Right cardiac atrium (tissue), 5 donors: ENCODE results near the gene PLA2G2A. TPM values are rescaled to one million over a fixed set of nuclear protein-coding genes. Genes with fewer than 3 reads are reported as not detected.
"Not testable (repeated sequence)": the region's sequence is repeated elsewhere in the genome, so short reads cannot be mapped to it uniquely, and the experiment has no call there.

ENCODE experiments used
- ATAC-seq, 2 donors: fragments of 200-7000 bp; cut with Tn5 transposase; one replicate each; pipeline versions ENCODE4 v1.8.0 to v1.9.1; 2020; ENCODE audit warnings: moderate library complexity in 2 of 2, mild to moderate bottlenecking in 1 of 2
- DNase-seq, 3 donors: peaks; one replicate each; pipeline ENCODE4 v3.0.0-alpha.2; 2020
- H3K27ac ChIP-seq: one replicate; pipeline ENCODE4 v1.5.1; 2013; ENCODE audit warnings: mild to moderate bottlenecking, low read length, control low read depth, moderate library complexity
- H3K27me3 ChIP-seq: one replicate; pipeline ENCODE4 v1.6.1; 2013; ENCODE audit not compliant: control insufficient read depth, insufficient read depth
- H3K4me1 ChIP-seq: one replicate; pipeline ENCODE4 v1.6.1; 2013; ENCODE audit warnings: low read length; ENCODE audit not compliant: control insufficient read depth, insufficient read depth
- H3K4me3 ChIP-seq: one replicate; pipeline ENCODE4 v1.5.1; 2013; ENCODE audit warnings: low read length, control low read depth
- H3K9me3 ChIP-seq: one replicate; pipeline ENCODE4 v1.6.1; 2013; ENCODE audit warnings: low read length; ENCODE audit not compliant: control insufficient read depth
- WGBS: extraction: QIAGEN DNeasy Blood & Tissue Kit; methylation state at CpG from one replicate; pipeline ENCODE4 v1.1.7; 2013; 5-methylcytosine and 5-hydroxymethylcytosine counted together
- intact Hi-C, 4 donors: fragments of 100-400 bp; cut with DNase I; formaldehyde crosslinking; loops; one replicate each; pipeline versions ENCODE4 v1.11.0 to v1.14.0; 2022 to 2023
- long read RNA-seq, 4 donors: library from polyadenylated mRNA; unstranded; transcript quantifications; one replicate each; pipeline ENCODE4 v2.0.0, GENCODE V29; 2020 to 2021
- polyA plus RNA-seq: library from polyadenylated mRNA; stranded (reverse); fragments of 200-250 nt; gene quantifications from one replicate; pipeline ENCODE4 v1.2.3, GENCODE V29; 2013
- total RNA-seq, 4 donors: library from RNA; stranded (reverse); fragmentation: NEBNext Ultra II Directional; extraction: Animal tissue kit (Norgen Biotek cat#: 25700); gene quantifications; one replicate each; pipeline ENCODE4 v1.2.1, GENCODE V29; 2021
- donor health status: healthy with polysubstance abuse.
- donor health status: DM: no; HTN: yes; CAD: no.
- donor health status: DM: no; HTN: no; CAD: no.
- donor health status: DM: no; HTN: yes; CAD: no; lungs with severe emphysema.
- donor health status: DM: yes; HTN: yes; CAD: no.

Gene PLA2G2A, protein sequence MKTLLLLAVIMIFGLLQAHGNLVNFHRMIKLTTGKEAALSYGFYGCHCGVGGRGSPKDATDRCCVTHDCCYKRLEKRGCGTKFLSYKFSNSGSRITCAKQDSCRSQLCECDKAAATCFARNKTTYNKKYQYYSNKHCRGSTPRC
- total RNA-seq: 100 to 1,000 TPM; 134 to 996 (median 625) TPM
- polyA plus RNA-seq: 1,085 TPM
- long read RNA-seq, donor 1, transcript PLA2G2A-202 (5 exons, 974 nt): major isoform, 145 of 198 reads
- long read RNA-seq, donor 1, partial matches to known transcripts: 47 of 198 reads
- long read RNA-seq, donor 1, other reads (novel, unspliced or antisense): 4 of 198 reads
- long read RNA-seq, donor 2, transcript PLA2G2A-202 (5 exons, 974 nt): major isoform, 69 of 95 reads
- long read RNA-seq, donor 2, partial matches to known transcripts: 23 of 95 reads
- long read RNA-seq, donor 2, other reads (novel, unspliced or antisense): 1 of 95 reads
- long read RNA-seq, donor 3, transcript PLA2G2A-202 (5 exons, 974 nt): major isoform, 13 of 34 reads
- long read RNA-seq, donor 3, partial matches to known transcripts: 16 of 34 reads
- long read RNA-seq, donor 3, other reads (novel, unspliced or antisense): 4 of 34 reads
- long read RNA-seq, donor 4, transcript PLA2G2A-202 (5 exons, 974 nt): major isoform, 11 of 14 reads
- long read RNA-seq, donor 4, partial matches to known transcripts: 1 of 14 reads
- long read RNA-seq, donor 4, other reads (novel, unspliced or antisense): 2 of 14 reads

DNA sequence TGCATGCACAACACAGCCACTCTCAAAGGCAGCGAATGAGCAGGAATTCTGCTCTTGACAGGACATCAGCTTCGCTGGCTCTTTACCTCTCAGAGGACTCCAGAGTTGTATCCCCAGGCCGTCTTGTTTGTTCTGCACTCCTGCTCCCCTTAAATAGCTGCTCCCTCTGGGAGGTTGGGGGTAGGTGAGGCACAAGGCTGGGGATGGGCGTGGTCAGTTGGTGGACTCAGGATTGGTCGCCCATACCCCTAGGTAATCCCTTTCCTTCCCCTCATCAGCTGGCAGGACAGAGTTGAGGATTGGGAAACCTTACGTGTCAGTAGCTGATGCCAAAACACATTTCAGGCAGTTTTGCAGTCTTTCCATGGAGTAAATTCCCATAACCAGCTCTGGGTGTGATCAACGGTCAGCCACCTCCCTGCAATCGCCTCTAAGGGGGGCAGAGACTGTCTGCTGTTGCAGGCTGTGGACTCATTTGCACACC, at the start of gene PLA2G2A:
Gene PLA2G2A (minus strand): TSS at position 125 of the 484 bp plus-strand sequence. CDS start 845 bp downstream, outside the sequence.
- WGBS: 67% methylated on average over 8 of the region's 8 CpGs
- H3K4me1 ChIP-seq: peaks cover 6% of the 10 kb centered on the region
- no peaks in the 10 kb centered on the region for H3K9me3 ChIP-seq
- H3K27ac ChIP-seq: peak within 1 kb of the TSS; percentile 41
- DNase-seq: peak; percentile 60 to 85 (median 73)
- intact Hi-C loops: loop anchor here (5.0 to 10.0 kb wide), 3 partner anchors 95 to 175 kb away; partner anchors contain the start of gene PLA2G5 (in 1 of the 4)
- no peaks in the 10 kb centered on the region for H3K27me3 ChIP-seq
- H3K4me3 ChIP-seq: peak within 1 kb of the TSS; percentile 24
- peak; percentile 34 to 57 for ATAC-seq

DNA sequence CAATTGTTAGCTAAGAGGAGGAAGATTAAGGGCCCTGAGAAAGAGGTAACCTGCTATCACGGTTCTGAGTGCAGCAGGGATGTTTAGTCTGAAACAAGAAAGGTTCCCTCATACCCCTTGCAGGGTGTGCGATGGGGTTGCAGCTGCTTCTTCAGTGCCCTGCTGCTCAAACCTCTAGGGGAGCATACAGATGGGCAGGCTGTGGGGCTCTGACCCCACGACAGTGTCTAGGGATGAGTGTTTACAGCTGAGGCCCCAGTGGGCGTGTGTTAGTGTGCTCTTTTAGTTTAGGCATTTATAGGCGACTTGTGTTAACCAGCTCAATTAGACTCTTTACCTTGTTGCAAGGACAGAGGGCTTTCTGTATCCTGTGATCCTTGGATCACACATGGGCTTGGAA, 49.3 kb upstream of the PLA2G2A start:
- ATAC-seq (peak; percentile 35 to 37), DNase-seq (peak in 1 of 3 donors; percentile 66)
- 42% methylated on average over 5 of the region's 5 CpGs for WGBS
- peak overlapping the region; percentile 94 for H3K4me3 ChIP-seq
- peaks cover 5% of the 10 kb centered on the region for H3K4me1 ChIP-seq
- H3K9me3 ChIP-seq: no peaks in the 10 kb centered on the region
- H3K27ac ChIP-seq: peak overlapping the region; percentile 74
- intact Hi-C loops: no loop called here
- no peaks in the 10 kb centered on the region for H3K27me3 ChIP-seq

DNA sequence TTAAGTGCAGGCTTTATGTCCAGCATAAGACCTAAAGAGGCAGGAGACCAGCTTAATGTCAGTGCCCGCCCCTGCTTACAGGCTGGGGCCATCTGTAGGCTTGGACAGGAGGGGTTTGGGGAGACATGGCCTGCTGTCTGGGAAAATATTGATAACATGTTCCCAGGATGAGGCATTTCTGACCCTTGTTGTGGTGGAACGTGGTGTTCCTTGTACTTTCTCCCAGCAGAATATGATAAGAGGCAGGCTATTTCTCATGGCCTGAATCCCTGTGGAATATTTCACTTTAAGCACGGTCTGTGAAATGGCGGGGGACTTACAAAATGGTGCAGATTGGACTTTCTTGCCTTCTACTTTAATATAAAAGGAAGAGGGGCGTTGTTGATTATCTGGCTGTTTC, 48.7 kb upstream of the PLA2G2A start:
- H3K27ac ChIP-seq: peak overlapping the region; percentile 74
- ATAC-seq: peak; percentile 91
- H3K4me3 ChIP-seq: peak overlapping the region; percentile 94
- no peaks in the 10 kb centered on the region for H3K27me3 ChIP-seq
- peak; percentile 71 to 90 (median 77) for DNase-seq
- H3K9me3 ChIP-seq: no peaks in the 10 kb centered on the region
- WGBS: 40% methylated on average over 5 of the region's 5 CpGs
- intact Hi-C loops: no loop called here
- peaks cover 5% of the 10 kb centered on the region for H3K4me1 ChIP-seq

DNA sequence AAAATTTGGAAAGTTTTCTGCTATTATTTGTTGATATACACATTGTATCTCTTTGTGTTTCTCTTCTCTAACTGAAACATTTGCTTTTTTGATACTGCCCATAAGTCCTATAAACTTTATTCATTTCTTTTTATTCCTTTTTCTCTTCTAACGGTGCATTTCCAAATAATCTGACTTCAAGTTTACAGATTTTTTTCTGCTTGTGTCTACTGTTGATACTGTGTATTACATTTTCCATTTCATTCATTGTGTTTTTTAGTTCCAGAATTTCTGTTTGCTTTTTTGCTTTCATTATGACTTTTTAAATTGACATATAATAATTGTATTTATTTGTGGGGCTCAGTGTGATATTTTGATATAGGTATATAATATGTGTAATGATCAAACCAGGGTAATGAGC, 38.3 kb upstream of the PLA2G2A start:
- WGBS: 89% methylated on average over 1 of the region's 1 CpG
- no peak overlapping the region for H3K4me3 ChIP-seq
- no peaks in the 10 kb centered on the region for H3K4me1 ChIP-seq
- no peak overlapping the region for H3K27ac ChIP-seq
- intact Hi-C loops: no loop called here
- H3K9me3 ChIP-seq: no peaks in the 10 kb centered on the region
- no peak for ATAC-seq
- H3K27me3 ChIP-seq: no peaks in the 10 kb centered on the region
- DNase-seq: no peak

DNA sequence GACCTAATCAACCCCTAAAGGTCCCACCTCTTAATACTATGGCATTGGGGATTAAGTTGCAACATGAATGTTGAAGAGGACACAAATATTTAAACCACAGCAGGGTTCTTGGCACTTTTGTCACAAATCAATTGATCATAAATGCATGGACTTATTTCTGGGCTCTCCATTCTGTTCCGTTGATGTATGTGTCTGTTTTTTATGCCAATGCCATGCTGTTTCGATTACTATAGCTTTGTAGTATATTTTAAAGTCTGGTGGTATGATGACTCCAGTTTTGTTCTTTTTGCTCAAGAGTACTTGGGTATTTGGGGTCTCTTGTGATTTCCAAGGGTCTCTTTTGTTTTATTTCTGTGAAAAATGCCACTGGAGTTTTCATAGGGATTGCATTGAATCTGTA, 34.7 kb upstream of the PLA2G2A start:
- ATAC-seq: no peak
- intact Hi-C loops: no loop called here
- Histone ChIP-seq H3K9me3 (no peaks in the 10 kb centered on the region), H3K4me3 (no peak overlapping the region), H3K4me1 (no peaks in the 10 kb centered on the region), H3K27me3 (no peaks in the 10 kb centered on the region), H3K27ac (no peak overlapping the region)
- 91% methylated on average over 2 of the region's 2 CpGs for WGBS
- DNase-seq: no peak

DNA sequence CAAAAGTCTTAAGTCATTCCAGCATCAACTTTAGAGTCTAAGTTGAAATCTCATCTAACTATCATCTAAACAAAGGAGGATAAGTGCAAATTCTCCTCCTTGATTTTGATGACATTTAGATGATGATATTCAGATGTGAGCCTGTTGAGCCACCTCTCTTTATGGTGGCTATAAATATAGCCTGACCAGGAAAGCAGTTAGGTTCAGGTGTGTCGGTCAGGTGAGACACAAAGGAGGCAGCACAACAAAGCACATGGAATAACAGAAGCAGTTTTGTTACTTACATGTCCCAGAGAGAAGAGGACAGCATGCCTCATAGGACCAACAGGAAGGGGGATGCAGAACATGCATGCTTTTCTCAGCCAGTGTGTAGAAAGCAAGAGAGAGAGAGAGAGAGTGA, 30.6 kb upstream of the PLA2G2A start:
- WGBS: 85% methylated on average over 1 of the region's 1 CpG
- Histone ChIP-seq H3K4me3 (no peak overlapping the region), H3K27ac (no peak overlapping the region), H3K9me3 (no peaks in the 10 kb centered on the region), H3K27me3 (no peaks in the 10 kb centered on the region), H3K4me1 (no peaks in the 10 kb centered on the region)
- intact Hi-C loops: no loop called here
- DNase-seq (no peak), ATAC-seq (no peak)

DNA sequence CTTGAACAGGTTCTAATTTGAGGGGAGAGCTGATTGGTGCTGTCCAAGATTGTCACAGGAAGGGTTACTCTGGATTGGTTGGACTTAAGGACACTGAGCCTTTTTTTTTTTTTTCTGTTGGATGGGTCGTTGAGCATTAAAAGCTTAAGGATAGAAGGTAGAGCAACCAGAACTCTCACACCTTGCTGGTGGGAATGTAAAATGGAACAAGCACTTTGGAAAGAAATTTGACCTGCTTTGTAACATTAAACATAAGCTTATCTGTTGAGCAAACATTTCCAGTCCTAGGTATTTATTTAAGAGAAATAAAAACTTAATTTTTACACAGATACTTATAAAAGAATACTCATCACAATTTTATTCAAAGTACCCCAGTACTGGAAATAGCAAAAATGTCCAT, 29.8 kb upstream of the PLA2G2A start:
- DNase-seq (no peak), ATAC-seq (no peak)
- intact Hi-C loops: no loop called here
- H3K27ac ChIP-seq: peak overlapping the region; percentile 65
- WGBS: 63% methylated on average over 1 of the region's 1 CpG
- no peak overlapping the region for H3K4me3 ChIP-seq
- no peaks in the 10 kb centered on the region for H3K9me3 ChIP-seq
- H3K27me3 ChIP-seq: no peaks in the 10 kb centered on the region
- H3K4me1 ChIP-seq: no peaks in the 10 kb centered on the region

DNA sequence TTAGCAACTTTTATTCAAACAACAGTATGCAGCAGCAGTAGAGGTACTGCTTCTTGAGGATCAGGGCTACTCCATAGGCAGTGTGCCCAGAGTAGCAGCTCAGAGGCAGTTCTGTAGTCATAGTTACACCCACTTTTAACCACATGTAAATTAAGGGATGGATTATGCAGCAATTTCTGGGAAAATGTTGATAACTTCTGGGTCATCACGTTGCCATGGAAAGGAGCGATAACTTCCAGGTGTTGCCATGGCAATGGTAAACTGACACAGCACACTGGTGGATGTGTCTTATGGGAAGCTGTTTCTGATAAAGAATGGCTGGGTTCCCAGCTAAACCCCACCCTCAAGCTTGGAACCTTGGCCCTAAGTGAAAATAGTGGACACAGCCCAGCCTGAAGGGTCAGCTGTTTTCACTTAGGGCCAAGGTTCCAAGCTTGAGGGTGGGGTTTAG, 29.0 kb upstream of the PLA2G2A start:
- DNase-seq (peak; percentile 80 to 89 (median 82)), ATAC-seq (peak; percentile 99 to 100)
- no peaks in the 10 kb centered on the region for H3K4me1 ChIP-seq
- H3K27me3 ChIP-seq: no peaks in the 10 kb centered on the region
- H3K4me3 ChIP-seq: no peak overlapping the region
- peak overlapping the region; percentile 49 for H3K27ac ChIP-seq
- 35% methylated on average over 2 of the region's 2 CpGs for WGBS
- intact Hi-C loops: no loop called here
- H3K9me3 ChIP-seq: no peaks in the 10 kb centered on the region

DNA sequence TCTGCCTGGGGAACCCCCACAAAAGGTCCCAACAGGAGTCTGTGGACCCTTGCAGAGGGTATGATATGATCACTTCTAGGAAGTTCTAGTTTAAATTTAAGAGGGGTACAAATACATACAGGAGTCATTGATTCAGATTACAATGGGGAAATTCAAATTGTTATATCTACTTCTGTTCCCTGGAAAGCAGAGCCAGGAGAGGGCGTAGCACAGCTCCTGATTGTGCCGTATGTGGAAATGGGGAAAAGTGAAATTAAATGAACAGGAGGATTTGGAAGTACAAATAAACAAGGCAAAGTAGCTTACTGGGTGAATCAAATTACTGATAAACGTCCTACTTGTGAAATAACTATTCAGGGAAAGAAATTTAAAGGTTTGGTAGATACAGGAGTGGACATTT, 19.4 kb upstream of the PLA2G2A start:
- H3K27me3 ChIP-seq, ATAC-seq, intact Hi-C loops, H3K4me3 ChIP-seq, H3K4me1 ChIP-seq, H3K9me3 ChIP-seq: not testable (repeated sequence)
- H3K27ac ChIP-seq: peak overlapping the region; percentile 36
- WGBS: 31% methylated on average over 3 of the region's 3 CpGs
- DNase-seq: peak in 1 of 3 donors; percentile 76

DNA sequence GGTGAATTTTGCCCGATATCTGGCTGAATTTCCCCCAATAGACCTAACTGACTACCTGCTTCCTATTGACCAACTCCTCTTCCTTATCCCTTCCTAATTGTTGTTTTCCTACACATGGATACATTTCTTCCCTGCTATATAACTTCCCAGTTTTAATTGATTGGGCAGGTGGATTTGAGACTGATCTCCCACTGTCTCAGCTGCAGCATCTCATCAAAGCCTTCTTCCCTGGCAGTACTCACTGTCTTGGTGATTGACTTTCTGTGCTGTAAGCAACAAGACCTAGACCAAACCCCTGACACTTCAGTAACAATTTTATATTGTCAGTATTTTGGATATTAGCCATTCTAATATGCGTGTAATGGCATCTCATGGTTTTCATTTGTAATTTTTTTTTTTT, 11.3 kb upstream of the PLA2G2A start:
- Histone ChIP-seq H3K9me3 (no peaks in the 10 kb centered on the region), H3K4me1 (no peaks in the 10 kb centered on the region), H3K27me3 (no peaks in the 10 kb centered on the region), H3K4me3 (no peak overlapping the region), H3K27ac (no peak overlapping the region)
- ATAC-seq: no peak
- intact Hi-C loops: no loop called here
- 78% methylated on average over 2 of the region's 2 CpGs for WGBS
- no peak for DNase-seq

DNA sequence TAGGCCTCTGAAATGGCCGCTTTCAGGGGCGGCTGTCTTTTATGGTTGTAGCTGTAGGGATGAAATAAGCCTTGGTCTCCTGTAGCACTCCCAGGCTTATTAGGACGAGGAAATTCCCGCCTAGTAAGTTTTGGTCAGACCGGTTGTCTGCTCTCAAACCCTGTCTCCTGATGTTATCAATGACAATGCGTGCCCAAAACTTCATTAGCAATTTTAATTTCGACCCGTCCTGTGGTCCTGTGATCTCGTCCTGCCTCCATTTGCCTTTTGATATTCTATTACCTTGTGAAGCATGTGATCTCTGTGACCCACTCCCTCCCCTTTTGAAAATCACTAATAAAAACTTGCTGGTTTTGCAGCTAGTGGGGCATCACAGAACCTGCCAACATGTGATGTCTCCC, 10.8 kb upstream of the PLA2G2A start:
- 57% methylated on average over 9 of the region's 9 CpGs for WGBS
- H3K4me1 ChIP-seq, H3K27ac ChIP-seq, ATAC-seq, H3K9me3 ChIP-seq, intact Hi-C loops, DNase-seq, H3K27me3 ChIP-seq, H3K4me3 ChIP-seq: not testable (repeated sequence)
